HCT116 (cell line): ENCODE results near the gene PKN1.

Source experiments
- ATF3 ChIP-seq: IDR thresholded peaks from 2 replicates; pipeline ENCODE4 v1.6.1; 2012
- CEBPB ChIP-seq: IDR thresholded peaks from 2 replicates; pipeline ENCODE4 v1.6.1; 2012; ENCODE audit warnings: low read depth
- CTCF ChIP-seq, 3 experiments: fragments of 200-600 bp in 1 of 3; sonication (generic) in 1 of 3; IDR thresholded peaks in 2 of 3; conservative IDR thresholded peaks in 1 of 3; 2 replicates each; pipeline ENCODE4 v1.5.1; 2012 to 2017; ENCODE audit warnings: low read depth in 2 of 3, low read length in 2 of 3, antibody characterized with exemption in 1 of 3, borderline replicate concordance in 1 of 3, control low read depth in 1 of 3, mild to moderate bottlenecking in 1 of 3, mixed read lengths in 1 of 3, mixed run types in 1 of 3, moderate library complexity in 1 of 3; ENCODE audit not compliant: insufficient read depth in 1 of 3
- EZH2 ChIP-seq: fragments of 200-600 bp; sonication (generic); IDR thresholded peaks from 2 replicates; pipeline ENCODE4 v1.6.1; 2017; ENCODE audit warnings: antibody characterized with exemption, mixed run types
- EZH2phosphoT487 ChIP-seq: fragments of 200-600 bp; IDR thresholded peaks from 2 replicates; pipeline ENCODE4 v1.6.1; 2018; ENCODE audit warnings: antibody characterized with exemption, borderline replicate concordance
- FOSL1 ChIP-seq: IDR thresholded peaks from 2 replicates; pipeline ENCODE4 v1.6.1; 2012; ENCODE audit warnings: low read depth
- JUND ChIP-seq: IDR thresholded peaks from 2 replicates; pipeline ENCODE4 v1.6.1; 2012
- MAX ChIP-seq: IDR thresholded peaks from 2 replicates; pipeline ENCODE4 v1.6.1; 2012
- POLR2A ChIP-seq: IDR thresholded peaks from 2 replicates; pipeline ENCODE4 v1.7.0; 2011; ENCODE audit warnings: borderline replicate concordance; ENCODE audit not compliant: insufficient read depth, insufficient read length; ENCODE audit errors: extremely low read depth
- POLR2AphosphoS5 ChIP-seq: IDR thresholded peaks from 2 replicates; pipeline ENCODE4 v1.6.1; 2011; ENCODE audit warnings: mild to moderate bottlenecking, low read depth, low read length, moderate library complexity
- RAD21 ChIP-seq: IDR thresholded peaks from 2 replicates; pipeline ENCODE4 v1.6.1; 2012; ENCODE audit warnings: low read depth, mild to moderate bottlenecking
- SIN3A ChIP-seq: IDR thresholded peaks from 2 replicates; pipeline ENCODE4 v1.6.1; 2012; ENCODE audit warnings: low read depth
- SRF ChIP-seq: IDR thresholded peaks from 2 replicates; pipeline ENCODE4 v1.6.1; 2012; ENCODE audit warnings: low read depth

GRCh38 chr19:14383661-14384555 lies 49.2 kb upstream of the PKN1 start:
- TF ChIP-seq JUND (peak; percentile 97), CTCF (IDR thresholded peaks at IDR 0.05 in 2 of 3, conservative IDR thresholded peaks at IDR 0.05 in 1 of 3; ENCODE audit: borderline replicate concordance in 1 of 3, insufficient read depth in 1 of 3, low read depth in 2 of 3, low read length in 2 of 3) (no peak), EZH2 (no peak), SIN3A (no peak), CEBPB (no peak), SRF (no peak), POLR2AphosphoS5 (no peak; the same call in 1 of the 2 replicates), POLR2A (no peak), ATF3 (no peak), RAD21 (no peak), MAX (no peak), FOSL1 (peak; percentile 98), EZH2phosphoT487 (no peak)
